GM18505 (cell line): ENCODE data around the gene STAC.
"Not testable (repeated sequence)": the region's sequence is repeated elsewhere in the genome, so short reads cannot be mapped to it uniquely, and the experiment has no call there.

Experiments
- ATAC-seq: cut with Tn5 transposase; IDR thresholded peaks from one replicate; pipeline ENCODE4 v1.9.1; 2021; ENCODE audit not compliant: unreplicated experiment
- POLR2A ChIP-seq: IDR thresholded peaks from 4 replicates; pipeline ENCODE4 v1.6.1; 2011; ENCODE audit warnings: borderline replicate concordance; ENCODE audit not compliant: insufficient read depth, insufficient read length; ENCODE audit errors: extremely low read depth

The STAC gene

DNA sequence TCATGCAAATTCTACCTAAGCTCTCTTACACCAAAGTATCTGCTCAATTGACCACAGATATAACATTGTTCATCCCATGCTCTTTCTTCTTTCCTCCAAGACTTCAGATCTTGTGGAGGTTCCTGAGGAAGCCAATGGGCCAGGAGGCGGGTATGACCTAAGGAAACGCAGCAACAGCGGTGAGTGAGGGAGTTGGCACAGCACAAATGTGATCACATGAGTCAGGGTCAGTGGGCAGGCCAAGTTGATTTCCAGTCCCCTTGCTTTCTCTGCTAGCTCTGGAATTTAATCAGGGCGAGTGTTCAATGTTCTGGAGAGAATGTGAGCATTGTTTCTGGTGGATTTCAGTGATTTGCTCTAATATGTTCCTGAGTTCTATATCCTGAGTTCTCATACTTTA, 112.7 kb downstream of the STAC start:
- ATAC-seq, result no peak
- no peak for TF ChIP-seq POLR2A

DNA sequence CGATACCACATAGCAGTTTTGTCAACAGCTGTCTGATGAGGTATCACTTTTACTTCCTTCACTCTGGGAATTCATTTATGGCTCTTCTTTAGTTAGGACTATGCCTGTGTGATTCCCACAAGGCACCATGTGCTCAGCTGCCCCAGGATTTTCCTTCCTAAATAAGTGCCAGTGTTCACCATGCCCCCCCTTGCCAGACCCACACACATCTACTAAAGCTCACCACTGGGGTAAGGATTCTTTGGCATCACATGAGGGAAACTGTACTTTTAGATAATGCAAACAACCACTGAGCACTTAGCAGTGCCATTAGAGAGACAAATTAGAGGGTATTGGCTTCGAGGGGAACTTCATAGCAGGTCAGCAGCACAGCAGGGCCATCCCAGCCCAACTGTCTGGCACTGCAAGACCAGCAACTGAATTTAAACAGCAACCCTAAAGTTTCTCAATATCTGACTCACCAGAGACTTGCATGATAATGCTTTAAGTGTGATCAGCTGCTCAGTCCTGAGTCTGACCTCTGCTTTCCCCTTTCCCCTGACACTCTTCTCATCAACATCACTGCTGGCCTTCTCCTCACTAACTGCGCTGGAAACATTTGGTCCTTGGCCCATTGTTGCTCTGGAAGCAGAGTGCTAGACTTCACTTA, 114.3 kb downstream of the STAC start:
- ATAC-seq, result no peak
- TF ChIP-seq POLR2A, result no peak

DNA sequence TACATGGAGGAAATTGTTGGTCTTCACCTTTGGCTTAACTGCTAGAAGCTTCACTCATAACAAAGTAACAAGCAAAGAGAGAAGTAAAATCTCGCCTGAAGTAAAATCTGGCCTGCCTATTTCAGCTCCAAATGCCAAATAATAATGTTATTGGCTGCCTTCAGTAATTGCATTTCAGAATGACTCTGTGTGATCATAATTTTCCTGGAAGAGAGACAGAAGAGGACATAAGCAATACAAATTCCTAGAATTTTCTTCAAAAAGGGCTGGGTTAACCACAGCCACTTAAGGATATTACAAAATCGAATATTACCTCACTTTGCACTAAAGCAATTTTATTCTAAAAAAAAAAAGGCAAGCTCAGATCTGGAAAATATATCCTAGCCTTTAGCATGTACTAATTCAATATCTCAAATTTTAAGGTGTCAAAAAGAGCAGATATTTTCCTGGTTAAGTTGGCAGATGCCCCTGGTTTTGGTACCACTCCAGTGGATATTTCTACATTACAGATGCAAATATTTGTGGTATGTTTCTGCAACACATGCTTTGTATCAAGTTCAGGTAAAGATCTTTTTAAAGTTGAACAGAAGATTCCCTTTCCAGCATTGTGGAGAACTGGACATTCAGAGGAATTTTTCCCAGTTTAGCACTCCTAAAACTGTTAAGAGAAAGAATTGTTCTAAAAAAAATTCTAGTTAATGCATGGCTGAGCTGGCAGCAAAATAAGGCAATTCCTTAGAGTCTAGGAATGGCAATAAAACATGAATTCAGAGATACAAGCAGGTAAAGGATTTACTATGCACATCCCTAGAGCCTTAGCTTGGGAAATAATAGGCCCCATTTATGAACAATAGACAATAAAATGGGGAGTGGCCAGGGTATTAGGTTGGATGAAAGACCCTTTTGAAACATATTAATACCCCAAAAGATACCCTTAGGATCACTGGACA, 116.7 kb downstream of the STAC start:
- ATAC-seq, result no peak
- no peak for TF ChIP-seq POLR2A

DNA sequence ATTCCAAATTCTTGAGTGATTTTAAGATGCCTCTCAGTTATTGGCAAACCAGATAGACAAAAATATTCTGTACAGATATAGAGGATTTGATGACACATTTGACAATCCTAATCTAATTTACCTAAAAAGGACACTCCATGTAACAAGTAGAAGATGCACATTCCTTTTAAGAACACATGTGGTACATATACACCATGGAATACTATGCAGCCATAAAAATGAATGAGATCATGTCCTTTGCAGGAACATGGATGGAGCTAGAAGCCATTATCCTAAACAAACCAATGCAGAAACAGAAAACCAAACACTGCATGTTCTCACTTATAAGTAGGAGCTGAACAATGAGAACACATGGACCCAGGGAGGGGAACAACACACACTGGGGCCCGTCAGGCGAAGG, 119.7 kb downstream of the STAC start:
- ATAC-seq, result not testable (repeated sequence)

DNA sequence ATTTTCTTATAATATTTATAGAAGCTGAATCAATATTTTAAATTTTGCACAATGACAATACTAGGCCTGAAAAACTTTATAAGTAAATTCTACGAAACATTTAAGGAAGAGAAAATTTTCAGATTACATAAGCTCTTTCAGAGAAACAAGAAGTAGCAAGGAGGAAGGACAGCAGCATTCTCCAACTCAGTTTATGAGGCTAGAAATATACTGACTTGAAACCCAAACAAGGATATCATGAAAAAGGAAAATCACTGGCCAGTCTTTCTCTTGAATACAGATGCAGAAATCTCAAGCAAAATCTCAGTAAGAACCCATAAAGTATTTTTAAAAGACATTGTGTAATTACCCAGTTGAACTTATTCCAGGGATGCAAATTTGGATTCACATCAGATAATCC, 121.3 kb downstream of the STAC start:
- no peak for TF ChIP-seq POLR2A
- no peak for ATAC-seq

DNA sequence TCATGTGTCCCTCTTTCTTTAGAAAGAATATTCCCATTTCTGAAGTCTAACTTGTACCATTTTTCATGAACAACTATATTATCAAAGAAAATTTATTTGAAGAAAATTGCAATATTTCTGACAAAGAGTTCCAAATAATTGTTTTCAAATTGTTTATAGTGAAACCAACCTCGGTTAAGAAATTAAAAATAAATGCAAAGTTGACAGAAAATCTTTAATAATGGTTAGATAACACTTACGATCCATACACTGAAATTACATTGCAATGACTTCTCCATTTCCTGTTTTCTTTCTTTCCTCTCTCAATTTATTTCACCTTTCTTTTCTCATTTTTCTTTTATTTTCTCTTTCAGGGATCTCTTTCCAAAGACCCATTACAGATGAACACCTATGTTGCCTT, 125.1 kb downstream of the STAC start:
- no peak for ATAC-seq
- no peak for TF ChIP-seq POLR2A

DNA sequence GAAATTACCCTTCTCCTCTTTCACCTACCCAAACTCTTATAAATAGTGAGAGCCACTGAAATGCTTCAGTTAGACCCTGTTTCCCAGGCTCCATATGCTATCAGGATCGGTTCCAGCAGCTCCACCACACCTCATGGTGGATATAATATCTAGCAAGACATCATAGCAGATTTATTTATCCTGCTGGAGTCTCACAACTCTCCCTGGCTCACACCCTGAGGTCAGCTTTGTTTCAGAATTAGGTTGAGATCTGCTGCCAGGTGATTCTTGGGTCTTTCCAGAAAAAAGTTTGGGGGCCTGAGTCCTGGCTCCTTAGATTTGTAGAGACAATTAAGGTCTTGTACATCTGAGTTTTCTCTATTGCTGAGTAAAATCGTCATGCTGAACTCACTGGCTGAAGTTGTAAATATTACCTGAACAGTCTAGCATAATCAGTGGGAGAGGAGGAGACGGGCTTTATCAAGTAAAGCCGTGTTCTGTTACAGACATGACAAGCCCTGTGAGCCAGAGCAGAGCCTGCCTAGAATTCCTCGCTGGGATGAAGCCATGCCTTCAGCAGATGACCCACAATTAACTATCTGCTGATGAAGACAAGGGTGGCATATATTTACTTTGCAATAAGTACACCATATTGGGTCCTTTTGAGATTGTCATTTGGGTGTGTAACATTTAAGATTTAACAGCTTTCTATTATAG, 131.6 kb downstream of the STAC start:
- ATAC-seq, result no peak
- no peak for TF ChIP-seq POLR2A

DNA sequence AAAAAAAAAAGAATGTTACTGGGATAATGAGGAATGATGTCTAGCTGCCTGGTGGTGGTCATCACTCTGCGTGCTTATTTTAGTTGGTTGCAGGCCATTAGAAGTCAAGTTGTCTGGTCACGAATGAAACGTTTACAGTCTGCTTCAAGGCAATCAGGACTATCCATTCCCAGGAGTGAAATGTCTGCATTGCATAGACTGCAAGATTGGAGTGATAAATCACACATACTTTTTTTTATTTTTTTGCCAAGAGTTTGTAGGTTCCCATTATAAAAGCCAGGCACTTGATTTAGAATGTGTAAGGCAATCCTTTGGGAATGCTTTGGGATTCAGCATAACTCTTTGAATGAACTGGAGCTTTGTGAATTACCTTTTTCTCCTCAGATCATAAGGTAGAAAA, 132.3 kb downstream of the STAC start:
- ATAC-seq, result no peak
- TF ChIP-seq POLR2A, result no peak

DNA sequence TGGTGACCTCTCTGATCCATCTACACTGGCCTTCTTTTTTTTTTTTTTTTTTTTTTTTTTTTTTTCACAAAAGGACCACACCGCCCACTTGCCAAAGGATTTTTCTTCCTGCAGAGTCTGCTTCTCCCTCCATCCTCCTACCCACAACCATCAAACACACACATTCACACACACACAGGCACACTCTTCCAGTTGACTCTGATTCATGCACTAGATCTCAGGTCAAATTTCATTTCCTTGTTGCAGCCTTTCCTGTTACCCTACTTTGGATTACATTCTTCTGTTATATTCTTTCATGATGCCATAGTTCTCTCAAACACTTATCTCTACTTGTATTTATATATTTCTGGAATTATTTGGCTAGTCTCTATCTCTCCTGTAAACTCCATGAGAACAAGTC, 133.9 kb downstream of the STAC start:
- no peak for TF ChIP-seq POLR2A
- no peak for ATAC-seq

DNA sequence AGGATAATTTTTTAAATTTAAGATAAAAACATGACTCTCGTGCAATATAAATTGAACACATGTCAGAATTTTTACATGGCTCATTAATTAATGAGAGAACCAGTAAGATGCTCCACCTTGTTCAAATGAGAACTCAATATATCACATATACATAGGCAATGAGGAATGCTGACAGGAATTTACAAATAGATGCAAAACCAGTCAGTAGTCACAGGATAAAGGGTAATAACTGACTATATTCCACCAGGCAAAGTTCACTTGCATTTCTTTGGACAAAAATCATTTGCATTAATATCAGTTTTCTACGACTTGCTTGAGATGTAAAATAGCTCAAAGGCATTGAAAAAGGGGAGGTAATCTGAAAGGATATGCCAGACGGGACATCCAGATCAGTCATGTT, 139.4 kb downstream of the STAC start:
- no peak for ATAC-seq
- TF ChIP-seq POLR2A, result no peak

DNA sequence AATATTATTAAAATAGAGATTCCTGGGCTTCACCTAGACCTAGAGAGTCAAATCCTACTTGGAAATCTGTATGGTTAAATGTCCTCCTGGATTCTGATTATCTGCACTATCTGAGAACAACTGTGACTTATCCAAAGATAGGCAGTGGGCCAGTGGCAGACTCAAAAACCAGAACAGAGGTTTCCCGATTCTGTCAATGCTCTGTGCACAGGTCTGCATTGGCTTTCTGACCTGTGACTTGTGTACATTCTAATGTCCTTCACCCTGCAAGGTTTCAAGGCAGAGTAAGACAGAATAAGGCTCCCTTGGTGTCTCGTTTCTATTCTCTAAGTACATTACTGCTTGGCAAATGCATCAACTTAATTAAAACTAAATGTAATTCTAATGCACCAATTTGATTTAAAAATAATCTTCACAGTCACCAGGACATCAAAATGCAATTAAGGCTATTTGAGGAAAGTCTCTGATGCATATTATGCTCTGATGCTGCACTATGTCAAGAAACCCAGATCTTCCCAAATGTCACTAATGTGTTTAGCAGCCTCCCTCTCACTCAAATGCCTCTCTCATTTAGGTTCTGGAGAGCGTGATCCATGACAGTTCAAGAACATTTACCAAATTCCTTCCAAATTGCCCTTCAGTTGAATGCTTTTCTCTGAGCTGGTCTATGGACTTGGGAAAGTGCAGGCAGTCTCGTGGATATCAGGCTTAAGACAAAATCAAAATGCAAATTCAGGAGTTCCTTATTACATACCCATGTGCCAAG, 140.1 kb downstream of the STAC start:
- no peak for ATAC-seq
- no peak for TF ChIP-seq POLR2A

DNA sequence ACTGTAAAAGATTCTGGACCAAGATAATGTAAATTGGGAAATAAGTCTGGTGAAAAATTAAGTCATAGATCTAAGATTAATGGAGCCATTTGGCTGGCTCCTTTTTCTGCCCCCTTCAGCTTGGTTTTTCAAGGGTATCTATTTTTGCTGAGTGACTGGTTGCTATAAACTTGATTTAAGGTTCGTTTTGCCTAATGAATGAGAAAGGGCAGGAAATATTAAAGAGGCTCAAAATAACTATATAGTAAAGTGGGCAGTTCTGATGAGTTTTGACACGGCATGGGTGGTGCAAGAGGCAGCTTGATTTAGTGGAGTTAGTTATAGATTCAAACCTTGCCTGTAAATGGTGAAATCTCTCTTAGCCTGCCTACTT, 140.7 kb downstream of the STAC start:
- TF ChIP-seq POLR2A, result no peak
- no peak for ATAC-seq

DNA sequence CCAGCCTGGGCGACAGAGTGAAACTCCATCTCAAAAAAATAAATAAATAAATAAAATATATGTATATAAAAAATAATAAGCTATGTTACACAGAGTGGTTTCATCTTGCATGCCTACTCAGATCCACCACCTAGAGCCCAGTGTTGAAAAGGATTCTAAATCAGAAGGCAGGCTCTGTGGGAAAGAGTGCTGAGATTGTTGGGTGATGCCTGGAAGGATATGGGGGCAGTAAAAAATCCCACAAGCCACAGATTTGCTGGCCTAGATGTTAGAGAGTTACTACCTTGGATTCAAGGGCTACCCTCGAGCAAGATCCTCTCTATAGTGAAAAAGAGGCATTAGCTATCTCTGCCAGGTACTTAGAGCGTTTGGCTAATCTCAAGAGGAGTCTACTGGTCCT, 144.3 kb downstream of the STAC start:
- no peak for ATAC-seq
- no peak for TF ChIP-seq POLR2A
